K562 (cell line): ENCODE measurements around the gene POU2AF2. TPM values are rescaled to one million over a fixed set of nuclear protein-coding genes. Genes with fewer than 3 reads are reported as not detected.

ENCODE experiments used
- ATAC-seq: fragments of 200-7000 bp; cut with Tn5 transposase; 3 replicates; pipeline ENCODE4 v1.9.1; 2020; ENCODE audit warnings: moderate library complexity
- BruUV-seq: library from RNA; stranded (reverse); fragments of 400-500 nt; replicated peaks from 2 replicates; lab custom pipeline; 2021; lab: Mats Ljungman, UMichigan
- CTCF ChIA-PET: fragments of 300-600 bp; formaldehyde crosslinking; extraction: SDS; loops from one replicate; lab custom pipeline; 2021; ENCODE audit warnings: low intra/inter-chr PET ratio; lab: Yijun Ruan, JAX
- POLR2A ChIA-PET: fragments of 300-600, 350-650 bp; sonication (Branson Sonifier 250); formaldehyde crosslinking; extraction: SDS; loops from one replicate; lab custom pipeline; 2021; ENCODE audit warnings: antibody characterized with exemption, inconsistent platforms; lab: Yijun Ruan, JAX
- DNase-seq, 4 experiments: peaks; one replicate each; pipeline versions ENCODE4 v3.0.0 to v3.0.0-alpha.2; 2011 to 2018; ENCODE audit warnings: low spot score in 3 of 4, mixed read lengths in 3 of 4; ENCODE audit errors: extremely low read depth in 1 of 4
- FAIRE-seq: peaks from 2 replicates; lab custom pipeline; 2011; peaks lifted over from hg19 to GRCh38; lab: Jason Lieb, UNC
- H2AFZ ChIP-seq: 2 replicates; pipeline ENCODE4 v1.6.0; 2011; ENCODE audit warnings: low read depth, low read length, control low read depth, inconsistent platforms
- H3K27ac ChIP-seq: fragments of 200-600 bp; 3 replicates; pipeline ENCODE4 v1.8.0; 2011; ENCODE audit warnings: low read depth, mild to moderate bottlenecking, control low read depth, inconsistent platforms, low read length, moderate library complexity, mixed read lengths; ENCODE audit errors: extremely low read depth
- H3K27me3 ChIP-seq, 2 experiments: fragments of 300-600 bp in 1 of 2; 2 replicates in 1 of 2; 3 replicates in 1 of 2; pipeline versions ENCODE4 v1.6.0 to v1.8.0; 2011; ENCODE audit warnings: inconsistent platforms in 2 of 2, low read length in 2 of 2, mild to moderate bottlenecking in 1 of 2, mixed read lengths in 1 of 2, moderate library complexity in 1 of 2; ENCODE audit not compliant: control insufficient read depth in 2 of 2, insufficient read depth in 2 of 2
- H3K36me3 ChIP-seq: fragments of 300-600 bp; 3 replicates; pipeline ENCODE4 v1.8.0; 2011; ENCODE audit warnings: mild to moderate bottlenecking, low read length, inconsistent platforms; ENCODE audit not compliant: control insufficient read depth, insufficient read depth
- H3K4me1 ChIP-seq, 2 experiments: fragments of 200-600 bp in 1 of 2; replicated peaks in 1 of 2; 2 replicates in 1 of 2; 3 replicates in 1 of 2; pipeline versions ENCODE4 v1.5.1 to v1.8.0; 2011; ENCODE audit warnings: inconsistent platforms in 2 of 2, low read length in 2 of 2, mild to moderate bottlenecking in 1 of 2, mixed read lengths in 1 of 2, moderate library complexity in 1 of 2; ENCODE audit not compliant: control insufficient read depth in 2 of 2, insufficient read depth in 2 of 2
- H3K4me2 ChIP-seq: 2 replicates; pipeline ENCODE4 v1.6.1; 2011; ENCODE audit warnings: low read length, control low read depth, inconsistent platforms, mixed read lengths; ENCODE audit not compliant: insufficient read depth
- H3K4me3 ChIP-seq: fragments of 200-600 bp; sonication (generic), shearing (Covaris generic); 2 replicates; pipeline ENCODE4 v1.5.1; 2016; ENCODE audit warnings: control low read depth, inconsistent platforms
- H3K79me2 ChIP-seq: fragments of 200-600 bp; 3 replicates; pipeline ENCODE4 v1.8.0; 2011; ENCODE audit warnings: low read length, inconsistent platforms; ENCODE audit not compliant: control insufficient read depth, insufficient read depth
- H3K9ac ChIP-seq, 2 experiments: 2 replicates each; pipeline versions ENCODE4 v1.6.0 to v1.6.1; 2011; ENCODE audit warnings: low read depth in 2 of 2, low read length in 2 of 2, control low read depth in 1 of 2, inconsistent platforms in 1 of 2, mild to moderate bottlenecking in 1 of 2, mixed read lengths in 1 of 2; ENCODE audit not compliant: insufficient read depth in 1 of 2
- H3K9me1 ChIP-seq: one replicate; pipeline ENCODE4 v1.6.0; 2011; ENCODE audit warnings: inconsistent platforms, mild to moderate bottlenecking, low read length, moderate library complexity; ENCODE audit not compliant: control insufficient read depth, insufficient read depth
- H3K9me3 ChIP-seq: replicated peaks from 2 replicates; pipeline ENCODE4 v1.5.1; 2011; ENCODE audit warnings: low read depth, low read length, inconsistent platforms; ENCODE audit not compliant: control insufficient read depth, insufficient read depth
- H4K20me1 ChIP-seq: replicated peaks from 2 replicates; pipeline ENCODE4 v1.6.1; 2011; ENCODE audit warnings: low read length, inconsistent platforms, mixed read lengths; ENCODE audit not compliant: control insufficient read depth, insufficient read depth
- ELF1 ChIP-seq: fragments of 200-800 bp; sonication (Bioruptor generic); IDR thresholded peaks from 2 replicates; pipeline ENCODE4 v1.6.1; 2016; ENCODE audit warnings: missing genetic modification characterization, missing compliant biosample characterization
- HDGF ChIP-seq: fragments of 450-650 bp; IDR thresholded peaks from 2 replicates; pipeline ENCODE4 v1.6.1; 2016
- POLR2B ChIP-seq: fragments of 450-650 bp; IDR thresholded peaks from 2 replicates; pipeline ENCODE4 v1.6.1; 2018; ENCODE audit warnings: low read depth; ENCODE audit not compliant: partially characterized antibody
- SAP30 ChIP-seq: fragments of 200-600 bp; sonication (generic); IDR thresholded peaks from 2 replicates; pipeline ENCODE4 v1.6.1; 2012; ENCODE audit warnings: borderline replicate concordance, low read depth, mild to moderate bottlenecking, moderate library complexity, low read length, control low read depth, inconsistent platforms; ENCODE audit not compliant: insufficient read depth, poor library complexity, severe bottlenecking
- ZNF174 ChIP-seq: fragments of 250-450 bp; sonication (Bioruptor Pico); IDR thresholded peaks from 2 replicates; pipeline ENCODE4 v1.4.0; 2020; ENCODE audit warnings: mild to moderate bottlenecking
- ZNF436 ChIP-seq: fragments of 250-450, 450-650 bp; sonication (Bioruptor Pico); formaldehyde crosslinking; IDR thresholded peaks from 2 replicates; pipeline ENCODE4 v1.7.0; 2020; ENCODE audit warnings: mild to moderate bottlenecking
- ZNF668 ChIP-seq: fragments of 250-450 bp; sonication (Bioruptor Pico); IDR thresholded peaks from 2 replicates; pipeline ENCODE4 v1.8.0; 2022; ENCODE audit warnings: mild to moderate bottlenecking, inconsistent platforms
- ZNF695 ChIP-seq: fragments of 450-650 bp; formaldehyde crosslinking; IDR thresholded peaks from 2 replicates; pipeline ENCODE4 v1.4.0; 2020; ENCODE audit warnings: mild to moderate bottlenecking, moderate library complexity
- WGBS: fragments of 100-300 bp; shearing (Covaris generic); methylation state at CpG from one replicate; pipeline ENCODE4 v1.1.6; 2016; ENCODE audit warnings: low coverage, mixed read lengths; ENCODE audit not compliant: insufficient coverage; ENCODE audit errors: missing lambda C conversion rate; 5-methylcytosine and 5-hydroxymethylcytosine counted together
- in situ Hi-C: fragments of 300-500 bp; cut with MboI; formaldehyde crosslinking; loops from 4 replicates; pipeline ENCODE4 v1.15.0; 2018; ENCODE audit warnings: inconsistent platforms, mixed read lengths
- intact Hi-C: fragments of 100-400 bp; cut with micrococcal nuclease; formaldehyde crosslinking; loops from 2 replicates; pipeline ENCODE4 v1.14.2; 2022
- polyA plus RNA-seq, 8 experiments: library from polyadenylated mRNA; depleted of rRNA in 4 of 8; stranded (reverse) in 5 of 8; unstranded in 3 of 8; fragments of >200 nt; fragmentation: Nextera tagmentation in 2 of 8; fragmentation: Illumina TruSeq in 1 of 8; extraction: Ambion mirVana in 2 of 8; extraction: Trizol in 1 of 8; gene quantifications; 2 replicates each; pipeline versions ENCODE4 v1.2.1 to v1.2.3, GENCODE V29; 2011 to 2014; ENCODE audit warnings: inconsistent platforms in 1 of 8, missing spikeins in 1 of 8
- total RNA-seq, 7 experiments: library from RNA; depleted of rRNA in 6 of 7; stranded (reverse); fragments of >200 nt in 6 of 7; fragmentation: Illumina TruSeq in 2 of 7; extraction: Trizol in 2 of 7; gene quantifications; 2 replicates each; pipeline versions ENCODE4 v1.2.1 to v1.2.3, GENCODE V29; 2011 to 2021; ENCODE audit warnings: low replicate concordance in 1 of 7
- TF ChIP-seq, protein P1 (sequence below): fragments of 200-400 bp; formaldehyde crosslinking; IDR thresholded peaks from 2 replicates; pipeline ENCODE4 v1.6.1; 2017; ENCODE audit warnings: mild to moderate bottlenecking, low read depth, low read length, moderate library complexity
- TF ChIP-seq, protein P2 (sequence below): sonication (generic); formaldehyde crosslinking; IDR thresholded peaks from 2 replicates; pipeline ENCODE4 v1.8.1; 2023; ENCODE audit warnings: mild to moderate bottlenecking, missing genetic modification reagents

POU2AF2 gene
- total and polyA plus RNA-seq, 9 of the 15 experiments (the other 6 are each of a cell fraction or from before 2014, with no cell fraction given) = not detected

DNA sequence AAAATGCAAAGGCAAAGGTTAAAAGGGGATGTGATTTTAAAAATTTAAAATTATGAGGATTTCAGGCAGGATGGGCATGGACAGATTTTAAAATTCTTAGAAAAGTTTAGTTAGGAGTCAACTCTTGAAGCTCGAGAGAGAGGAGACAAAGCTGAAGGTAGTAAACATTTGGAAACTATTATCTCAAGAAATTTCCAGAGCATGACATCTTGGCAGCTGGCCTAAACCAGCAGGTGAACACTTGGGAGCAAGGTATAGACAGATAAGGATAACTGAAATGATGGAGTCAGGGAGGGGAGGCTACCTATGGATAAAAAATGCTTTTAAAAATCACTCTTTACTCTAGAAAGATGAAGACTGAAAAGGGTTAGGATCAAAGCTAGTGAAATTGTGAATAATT, 66.6 kb downstream of the POU2AF2 start:
- TF ChIP-seq SAP30 (no peak), ZNF174 (CRISPR knock-in tag) (no peak), HDGF (no peak), ZNF436 (no peak), ZNF668 (CRISPR knock-in tag) (no peak), ELF1 (no peak), POLR2B (no peak), ZNF695 (CRISPR knock-in tag) (no peak)
- TF ChIP-seq, protein P1, sequence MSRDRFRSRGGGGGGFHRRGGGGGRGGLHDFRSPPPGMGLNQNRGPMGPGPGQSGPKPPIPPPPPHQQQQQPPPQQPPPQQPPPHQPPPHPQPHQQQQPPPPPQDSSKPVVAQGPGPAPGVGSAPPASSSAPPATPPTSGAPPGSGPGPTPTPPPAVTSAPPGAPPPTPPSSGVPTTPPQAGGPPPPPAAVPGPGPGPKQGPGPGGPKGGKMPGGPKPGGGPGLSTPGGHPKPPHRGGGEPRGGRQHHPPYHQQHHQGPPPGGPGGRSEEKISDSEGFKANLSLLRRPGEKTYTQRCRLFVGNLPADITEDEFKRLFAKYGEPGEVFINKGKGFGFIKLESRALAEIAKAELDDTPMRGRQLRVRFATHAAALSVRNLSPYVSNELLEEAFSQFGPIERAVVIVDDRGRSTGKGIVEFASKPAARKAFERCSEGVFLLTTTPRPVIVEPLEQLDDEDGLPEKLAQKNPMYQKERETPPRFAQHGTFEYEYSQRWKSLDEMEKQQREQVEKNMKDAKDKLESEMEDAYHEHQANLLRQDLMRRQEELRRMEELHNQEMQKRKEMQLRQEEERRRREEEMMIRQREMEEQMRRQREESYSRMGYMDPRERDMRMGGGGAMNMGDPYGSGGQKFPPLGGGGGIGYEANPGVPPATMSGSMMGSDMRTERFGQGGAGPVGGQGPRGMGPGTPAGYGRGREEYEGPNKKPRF = no peak
- TF ChIP-seq, protein P2, sequence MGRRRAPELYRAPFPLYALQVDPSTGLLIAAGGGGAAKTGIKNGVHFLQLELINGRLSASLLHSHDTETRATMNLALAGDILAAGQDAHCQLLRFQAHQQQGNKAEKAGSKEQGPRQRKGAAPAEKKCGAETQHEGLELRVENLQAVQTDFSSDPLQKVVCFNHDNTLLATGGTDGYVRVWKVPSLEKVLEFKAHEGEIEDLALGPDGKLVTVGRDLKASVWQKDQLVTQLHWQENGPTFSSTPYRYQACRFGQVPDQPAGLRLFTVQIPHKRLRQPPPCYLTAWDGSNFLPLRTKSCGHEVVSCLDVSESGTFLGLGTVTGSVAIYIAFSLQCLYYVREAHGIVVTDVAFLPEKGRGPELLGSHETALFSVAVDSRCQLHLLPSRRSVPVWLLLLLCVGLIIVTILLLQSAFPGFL (CRISPR knock-in tag) = no peak
- H3K27me3 ChIP-seq = peaks cover 0 to 8% of the 10 kb centered on the region in 2 experiments; a peak in 2 of 5 replicates
- ChIA-PET CTCF (no interaction called here), POLR2A (interaction anchor here (0.7 kb wide), 1 partner anchor 29 kb away, joined by 3 read pairs; no protein-coding TSS in a partner anchor)
- H3K9me1 ChIP-seq = no peaks in the 10 kb centered on the region
- no peak overlapping the region for H2AFZ ChIP-seq
- no peak for DNase-seq
- no peaks in the 10 kb centered on the region for H4K20me1 ChIP-seq
- no peaks in the 10 kb centered on the region for H3K9me3 ChIP-seq
- in situ Hi-C loops = no loop called here
- no peaks in the 10 kb centered on the region for H3K79me2 ChIP-seq
- no peak overlapping the region for H3K4me3 ChIP-seq
- FAIRE-seq = no peak
- 0% methylated on average over 1 of the region's 1 CpG for WGBS
- no TSS peak for BruUV-seq
- ATAC-seq = no peak
- H3K27ac ChIP-seq = no peak overlapping the region
- no peak overlapping the region for H3K9ac ChIP-seq
- no peaks in the 10 kb centered on the region for H3K4me1 ChIP-seq
- H3K36me3 ChIP-seq = no peaks in the 10 kb centered on the region
- H3K4me2 ChIP-seq = no peak overlapping the region
- intact Hi-C loops = no loop called here
